Measurements from ENCODE around the gene KCNK15.

KCNK15 gene

DNA sequence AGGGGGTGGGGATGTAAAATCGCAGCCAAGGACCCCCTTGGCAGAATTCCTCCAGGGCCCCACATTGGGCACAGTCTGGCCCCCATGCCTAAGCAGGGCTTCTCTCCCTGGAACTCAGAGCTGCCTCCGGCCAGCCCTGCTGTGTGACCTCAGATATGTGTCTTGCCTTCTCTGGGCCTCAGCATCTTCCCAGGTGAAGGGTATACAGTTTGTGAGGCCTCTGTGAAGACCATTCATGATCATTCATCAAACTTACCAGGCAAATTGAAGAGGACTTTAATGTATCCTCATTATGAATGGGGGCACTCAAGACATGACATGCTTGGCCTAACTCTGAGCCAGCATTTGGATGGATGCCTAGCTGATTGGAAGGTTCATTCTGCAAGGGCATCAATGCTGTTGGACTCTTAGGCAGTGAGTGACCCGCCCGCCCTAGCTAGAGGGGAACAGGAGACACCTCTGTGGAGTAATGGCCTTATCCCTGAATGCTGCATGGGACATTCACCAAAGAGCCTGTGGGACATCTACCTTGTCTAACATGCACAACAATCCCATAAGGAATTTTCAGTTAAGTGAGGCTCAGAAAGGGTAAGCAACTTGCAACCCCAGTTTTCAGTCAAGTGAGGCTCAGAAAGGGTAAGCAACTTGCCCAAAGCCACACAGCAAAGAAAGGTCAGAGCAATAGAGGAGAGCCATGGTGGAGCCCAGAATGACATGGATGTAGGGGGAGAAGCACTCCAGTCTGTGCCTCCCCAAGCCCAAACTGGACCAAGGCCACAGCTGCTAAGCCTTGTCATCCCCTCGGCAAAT, 30.0 kb upstream of the KCNK15 start:
- DNase-seq = no peak

GRCh38 chr20:44716309-44717106, 29.2 kb upstream of the KCNK15 start:
- no peak for DNase-seq

DNA sequence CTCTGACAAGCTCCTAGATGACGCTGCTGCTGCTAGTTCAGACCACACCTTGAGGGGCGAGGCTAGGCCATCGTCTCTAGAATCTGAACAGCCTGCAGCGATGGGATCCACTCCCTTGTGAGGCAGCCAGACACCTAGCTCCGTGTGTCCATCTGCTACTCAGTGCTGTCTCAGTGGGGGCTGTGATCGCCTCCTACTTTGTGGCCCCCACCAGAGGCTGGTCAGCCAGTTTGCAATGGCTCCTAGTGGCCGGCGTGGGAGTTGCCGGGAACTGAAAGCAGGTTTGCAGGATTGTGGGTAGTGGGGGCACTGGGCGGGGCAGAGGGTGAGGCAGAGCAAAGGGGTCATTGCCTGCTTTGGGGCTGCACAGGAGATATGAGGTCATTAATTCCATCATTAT, 27.7 kb upstream of the KCNK15 start:
- DNase-seq = no peak

GRCh38 chr20:44719841-44720240, 25.8 kb upstream of the KCNK15 start:
- DNase-seq = no peak

GRCh38 chr20:44720621-44720996, 25.1 kb upstream of the KCNK15 start:
- no peak for DNase-seq

GRCh38 chr20:44720997-44721784, 24.5 kb upstream of the KCNK15 start:
- no peak for DNase-seq

- DNase-seq = no peak
Observed at GRCh38 chr20:44721785-44722054, 23.9 kb upstream of the KCNK15 start.

DNA sequence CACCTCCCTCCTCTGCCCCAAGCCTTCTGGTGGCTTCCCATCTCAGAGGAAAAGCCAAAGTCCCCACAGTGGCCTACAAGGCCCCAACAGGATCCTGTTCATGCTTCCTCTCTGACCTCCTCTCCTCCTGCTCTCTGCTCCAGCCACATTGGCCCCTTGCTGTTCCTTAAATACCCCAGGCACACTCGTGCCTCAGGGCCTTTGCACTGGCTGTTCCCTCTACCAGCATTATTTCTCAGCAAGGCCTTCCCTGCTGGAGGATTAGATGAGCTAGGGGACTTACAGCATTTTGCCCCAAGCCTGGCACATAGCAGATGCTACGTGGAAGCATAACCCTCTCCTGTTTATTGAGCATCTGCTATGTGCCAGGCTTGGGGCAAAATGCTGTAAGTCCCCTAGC, 22.7 kb upstream of the KCNK15 start:
- no peak for DNase-seq

- no peak for DNase-seq
Observed at GRCh38 chr20:44723391-44723790, 22.3 kb upstream of the KCNK15 start.

- DNase-seq = no peak
Observed at GRCh38 chr20:44723798-44724362, 21.8 kb upstream of the KCNK15 start.

GRCh38 chr20:44724423-44725091, 21.1 kb upstream of the KCNK15 start:
- no peak for DNase-seq

- no peak for DNase-seq
Observed at GRCh38 chr20:44725837-44726236, 19.8 kb upstream of the KCNK15 start.

DNA sequence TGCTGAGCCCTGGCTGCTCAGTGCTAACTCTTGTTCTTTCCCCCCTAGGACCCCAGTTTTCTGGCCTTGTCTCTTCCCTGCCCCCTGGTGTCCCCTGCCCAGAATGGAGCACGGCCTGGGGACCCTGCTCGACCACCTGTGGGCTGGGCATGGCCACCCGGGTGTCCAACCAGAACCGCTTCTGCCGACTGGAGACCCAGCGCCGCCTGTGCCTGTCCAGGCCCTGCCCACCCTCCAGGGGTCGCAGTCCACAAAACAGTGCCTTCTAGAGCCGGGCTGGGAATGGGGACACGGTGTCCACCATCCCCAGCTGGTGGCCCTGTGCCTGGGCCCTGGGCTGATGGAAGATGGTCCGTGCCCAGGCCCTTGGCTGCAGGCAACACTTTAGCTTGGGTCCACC, 18.6 kb upstream of the KCNK15 start:
- no peak for DNase-seq

GRCh38 chr20:44727651-44728050, 18.0 kb upstream of the KCNK15 start:
- no peak for DNase-seq

DNA sequence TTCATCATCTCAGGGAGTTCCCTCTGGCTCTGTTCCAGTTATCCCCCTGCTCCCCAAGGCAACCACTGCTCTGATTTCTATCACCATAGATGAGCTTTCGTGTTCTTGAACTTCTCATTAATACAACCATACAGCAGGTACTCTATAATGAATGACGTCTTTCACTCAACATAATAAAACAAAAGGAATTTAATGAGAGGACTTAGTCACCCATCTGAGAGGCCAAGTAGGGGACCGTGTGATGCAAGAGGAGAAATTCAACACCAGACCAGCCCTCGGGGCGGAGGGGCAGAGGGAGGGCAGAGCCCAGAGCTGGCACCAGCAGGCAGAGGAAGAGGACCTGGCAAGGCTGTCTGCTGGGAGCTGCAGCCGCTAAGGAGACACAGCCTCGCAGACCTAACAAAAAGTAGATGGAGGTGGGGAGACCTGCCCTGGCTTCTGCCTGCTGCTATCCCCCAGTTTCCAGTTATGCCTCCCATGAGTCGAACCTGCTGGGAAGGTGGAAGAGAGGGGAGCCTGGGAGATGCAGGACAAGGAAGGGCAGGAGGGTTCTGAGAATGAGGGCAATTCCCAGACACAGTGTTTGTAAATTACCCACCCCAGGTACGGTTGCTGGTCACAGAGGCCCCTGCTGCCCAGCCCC, 16.7 kb upstream of the KCNK15 start:
- DNase-seq = peak; percentile 20

DNA sequence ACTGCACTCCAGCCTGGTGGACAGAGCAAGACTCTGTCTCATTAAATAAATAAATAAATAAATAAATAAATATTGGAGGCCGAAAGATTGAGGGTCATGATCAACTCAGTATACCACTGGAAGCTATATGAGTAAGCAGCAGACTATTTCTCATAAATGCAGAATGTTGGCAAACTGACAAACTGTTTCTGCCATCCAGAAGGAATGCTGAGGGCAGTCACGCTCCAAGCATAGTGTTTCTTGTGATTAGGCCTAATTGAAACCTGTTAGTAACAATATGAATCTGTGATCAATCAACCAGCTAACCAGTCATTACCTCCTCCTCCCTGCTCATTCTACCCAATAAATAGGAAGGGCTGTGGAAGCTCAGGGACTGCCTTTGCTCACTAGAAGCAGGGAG, 15.2 kb upstream of the KCNK15 start:
- no peak for DNase-seq

DNA sequence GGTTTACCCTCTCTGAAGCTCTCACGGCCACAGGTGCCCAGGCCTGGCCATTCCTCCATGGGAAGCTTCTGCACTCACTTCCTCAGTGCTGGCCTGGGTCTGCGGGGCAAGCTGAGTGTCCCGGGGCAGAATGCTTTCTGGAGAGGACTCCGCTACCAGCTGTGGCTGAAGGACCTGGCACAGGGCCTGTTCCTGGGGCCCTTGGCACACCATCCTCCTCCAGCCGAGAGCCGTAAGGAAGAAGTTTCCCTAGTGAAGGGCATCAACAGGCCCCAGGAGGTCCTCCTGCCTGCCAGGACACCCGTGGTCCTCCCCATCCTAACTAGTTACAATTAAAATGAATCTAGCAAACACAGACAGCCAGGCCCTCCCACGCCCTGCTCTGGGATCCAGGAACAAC, 14.0 kb upstream of the KCNK15 start:
- no peak for DNase-seq

- no peak for DNase-seq
Observed at GRCh38 chr20:44732327-44732726, 13.3 kb upstream of the KCNK15 start.

- peak; percentile 53 for DNase-seq
Observed at GRCh38 chr20:44733341-44734069, 12.2 kb upstream of the KCNK15 start.

DNA sequence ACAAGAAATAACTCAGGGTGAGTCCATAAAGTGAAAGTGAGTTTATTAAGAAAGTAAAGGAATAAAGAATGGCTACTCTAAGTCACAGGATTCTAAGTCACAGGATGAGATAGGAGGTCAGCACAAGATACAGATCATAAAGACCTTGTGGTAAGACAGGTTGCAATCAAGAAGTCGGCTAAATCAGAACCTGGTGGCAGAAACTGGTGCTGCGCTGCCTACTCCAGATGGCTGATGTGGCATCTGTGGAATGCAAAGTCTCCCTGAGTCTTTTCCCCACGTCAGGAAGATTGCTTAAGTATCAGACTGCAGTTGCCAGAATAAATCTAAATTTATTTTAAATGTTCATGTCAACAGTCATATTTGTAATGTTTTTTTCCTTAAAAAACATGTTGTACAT, 10.7 kb upstream of the KCNK15 start:
- DNase-seq = no peak

DNA sequence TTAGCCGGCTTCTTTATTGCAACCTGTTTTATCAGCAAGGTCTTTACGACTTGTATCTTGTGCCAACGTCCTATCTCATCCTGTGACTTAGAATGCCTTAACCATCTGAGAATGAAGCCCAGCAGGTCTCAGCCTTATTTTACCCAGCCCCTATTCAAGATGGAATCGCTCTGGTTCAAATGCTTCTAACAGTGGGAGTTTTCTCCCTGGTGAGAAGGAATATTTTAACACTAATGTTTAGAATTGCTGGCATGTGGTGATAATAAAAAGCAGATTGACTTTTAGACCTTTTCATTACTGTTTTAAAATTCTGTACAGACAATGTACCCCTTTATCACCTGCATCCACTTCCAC, 9.9 kb upstream of the KCNK15 start:
- DNase-seq = no peak
